Stomach (tissue), 4 donors: ENCODE measurements around the gene ACIN1.

ENCODE experiments used
- POLR2A ChIP-seq, 4 donors: fragments of 450-650 bp; IDR thresholded peaks; one replicate each; pipeline ENCODE4 v1.6.1; 2016; ENCODE audit warnings: antibody characterized with exemption in 4 of 4, control low read depth in 2 of 4, mild to moderate bottlenecking in 1 of 4, moderate library complexity in 1 of 4
- TF ChIP-seq, protein P1 (sequence below), 7 experiments: fragments of 450-650 bp in 4 of 7; fragments of 200-600 bp in 3 of 7; sonication (generic) in 3 of 7; IDR thresholded peaks; one replicate each; pipeline ENCODE4 v1.5.1; 2016 to 2019; ENCODE audit warnings: antibody characterized with exemption in 7 of 7, control low read depth in 2 of 7, mild to moderate bottlenecking in 1 of 7

- TF ChIP-seq POLR2A (IDR thresholded peaks at IDR 0.05): no peak
- TF ChIP-seq, protein P1, sequence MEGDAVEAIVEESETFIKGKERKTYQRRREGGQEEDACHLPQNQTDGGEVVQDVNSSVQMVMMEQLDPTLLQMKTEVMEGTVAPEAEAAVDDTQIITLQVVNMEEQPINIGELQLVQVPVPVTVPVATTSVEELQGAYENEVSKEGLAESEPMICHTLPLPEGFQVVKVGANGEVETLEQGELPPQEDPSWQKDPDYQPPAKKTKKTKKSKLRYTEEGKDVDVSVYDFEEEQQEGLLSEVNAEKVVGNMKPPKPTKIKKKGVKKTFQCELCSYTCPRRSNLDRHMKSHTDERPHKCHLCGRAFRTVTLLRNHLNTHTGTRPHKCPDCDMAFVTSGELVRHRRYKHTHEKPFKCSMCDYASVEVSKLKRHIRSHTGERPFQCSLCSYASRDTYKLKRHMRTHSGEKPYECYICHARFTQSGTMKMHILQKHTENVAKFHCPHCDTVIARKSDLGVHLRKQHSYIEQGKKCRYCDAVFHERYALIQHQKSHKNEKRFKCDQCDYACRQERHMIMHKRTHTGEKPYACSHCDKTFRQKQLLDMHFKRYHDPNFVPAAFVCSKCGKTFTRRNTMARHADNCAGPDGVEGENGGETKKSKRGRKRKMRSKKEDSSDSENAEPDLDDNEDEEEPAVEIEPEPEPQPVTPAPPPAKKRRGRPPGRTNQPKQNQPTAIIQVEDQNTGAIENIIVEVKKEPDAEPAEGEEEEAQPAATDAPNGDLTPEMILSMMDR (IDR thresholded peaks at IDR 0.05): no peak
Observed at GRCh38 chr14:23055621-23056144, 39.3 kb downstream of the ACIN1 start.
